Measurements from ENCODE around the gene ATAT1. TPM values are rescaled to one million over a fixed set of nuclear protein-coding genes. Genes with fewer than 3 reads are reported as not detected.

The ATAT1 gene
- total and polyA plus RNA-seq, 9 of the 15 experiments (the other 6 are each of a cell fraction or from before 2014, with no cell fraction given) = 0.65 to 5.8 (median 1.6) TPM

DNA sequence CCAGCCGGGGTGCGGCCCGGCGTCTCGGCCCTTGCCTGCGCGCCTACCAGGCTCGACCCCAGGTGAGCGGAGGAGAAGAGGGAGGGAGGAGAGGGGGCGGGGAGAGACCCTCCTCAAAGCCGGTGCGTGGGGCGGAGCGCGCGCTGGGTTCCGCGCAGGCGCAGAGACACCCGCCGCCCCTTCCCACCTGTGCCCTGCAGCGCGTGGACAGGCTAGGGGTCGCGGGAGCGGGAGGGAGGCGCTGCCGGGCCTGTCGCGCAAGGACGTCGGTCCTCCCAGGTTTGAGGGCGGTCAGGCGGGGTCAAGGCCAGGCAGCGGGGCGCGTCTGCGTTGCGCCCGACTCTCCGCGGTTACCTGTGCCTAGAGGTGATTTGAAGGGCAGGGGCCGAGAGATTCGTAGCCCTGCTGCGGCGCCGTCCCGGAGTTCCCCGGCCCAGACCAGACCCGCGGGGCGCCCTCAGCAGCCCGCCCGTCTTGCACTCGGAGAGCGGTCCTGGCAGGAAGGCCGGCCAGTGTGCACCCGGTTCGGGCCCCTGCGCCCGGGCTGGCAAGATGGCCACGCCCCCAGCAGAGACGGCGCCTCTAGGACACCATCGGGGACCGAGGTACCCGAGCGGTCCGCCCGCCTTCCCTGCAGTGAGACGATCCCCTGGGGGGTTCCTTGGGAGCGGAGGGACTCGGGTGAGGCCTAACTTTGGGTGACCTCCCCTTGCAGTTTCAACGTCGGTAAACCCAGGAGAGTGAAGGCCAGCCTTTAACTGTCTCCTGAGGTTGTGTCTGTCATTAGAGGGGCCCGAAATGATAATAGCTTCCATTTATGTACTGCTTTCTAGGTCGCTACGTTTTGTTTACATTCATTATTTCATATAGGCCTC lies 20.8 kb downstream of the ATAT1 start (continued):
- TF ChIP-seq, protein P1, sequence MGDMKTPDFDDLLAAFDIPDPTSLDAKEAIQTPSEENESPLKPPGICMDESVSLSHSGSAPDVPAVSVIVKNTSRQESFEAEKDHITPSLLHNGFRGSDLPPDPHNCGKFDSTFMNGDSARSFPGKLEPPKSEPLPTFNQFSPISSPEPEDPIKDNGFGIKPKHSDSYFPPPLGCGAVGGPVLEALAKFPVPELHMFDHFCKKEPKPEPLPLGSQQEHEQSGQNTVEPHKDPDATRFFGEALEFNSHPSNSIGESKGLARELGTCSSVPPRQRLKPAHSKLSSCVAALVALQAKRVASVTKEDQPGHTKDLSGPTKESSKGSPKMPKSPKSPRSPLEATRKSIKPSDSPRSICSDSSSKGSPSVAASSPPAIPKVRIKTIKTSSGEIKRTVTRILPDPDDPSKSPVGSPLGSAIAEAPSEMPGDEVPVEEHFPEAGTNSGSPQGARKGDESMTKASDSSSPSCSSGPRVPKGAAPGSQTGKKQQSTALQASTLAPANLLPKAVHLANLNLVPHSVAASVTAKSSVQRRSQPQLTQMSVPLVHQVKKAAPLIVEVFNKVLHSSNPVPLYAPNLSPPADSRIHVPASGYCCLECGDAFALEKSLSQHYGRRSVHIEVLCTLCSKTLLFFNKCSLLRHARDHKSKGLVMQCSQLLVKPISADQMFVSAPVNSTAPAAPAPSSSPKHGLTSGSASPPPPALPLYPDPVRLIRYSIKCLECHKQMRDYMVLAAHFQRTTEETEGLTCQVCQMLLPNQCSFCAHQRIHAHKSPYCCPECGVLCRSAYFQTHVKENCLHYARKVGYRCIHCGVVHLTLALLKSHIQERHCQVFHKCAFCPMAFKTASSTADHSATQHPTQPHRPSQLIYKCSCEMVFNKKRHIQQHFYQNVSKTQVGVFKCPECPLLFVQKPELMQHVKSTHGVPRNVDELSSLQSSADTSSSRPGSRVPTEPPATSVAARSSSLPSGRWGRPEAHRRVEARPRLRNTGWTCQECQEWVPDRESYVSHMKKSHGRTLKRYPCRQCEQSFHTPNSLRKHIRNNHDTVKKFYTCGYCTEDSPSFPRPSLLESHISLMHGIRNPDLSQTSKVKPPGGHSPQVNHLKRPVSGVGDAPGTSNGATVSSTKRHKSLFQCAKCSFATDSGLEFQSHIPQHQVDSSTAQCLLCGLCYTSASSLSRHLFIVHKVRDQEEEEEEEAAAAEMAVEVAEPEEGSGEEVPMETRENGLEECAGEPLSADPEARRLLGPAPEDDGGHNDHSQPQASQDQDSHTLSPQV (IDR thresholded peaks at IDR 0.05) = no peak
- TF ChIP-seq HDAC8 (tag; IDR thresholded peaks at IDR 0.05) = no peak
- no peak for TF ChIP-seq NFYB (IDR thresholded peaks at IDR 0.05; ENCODE audit: extremely low read depth, insufficient read length)
- no peak for TF ChIP-seq ZNF444 (CRISPR knock-in tag; IDR thresholded peaks at IDR 0.05)
- TF ChIP-seq, protein P2, sequence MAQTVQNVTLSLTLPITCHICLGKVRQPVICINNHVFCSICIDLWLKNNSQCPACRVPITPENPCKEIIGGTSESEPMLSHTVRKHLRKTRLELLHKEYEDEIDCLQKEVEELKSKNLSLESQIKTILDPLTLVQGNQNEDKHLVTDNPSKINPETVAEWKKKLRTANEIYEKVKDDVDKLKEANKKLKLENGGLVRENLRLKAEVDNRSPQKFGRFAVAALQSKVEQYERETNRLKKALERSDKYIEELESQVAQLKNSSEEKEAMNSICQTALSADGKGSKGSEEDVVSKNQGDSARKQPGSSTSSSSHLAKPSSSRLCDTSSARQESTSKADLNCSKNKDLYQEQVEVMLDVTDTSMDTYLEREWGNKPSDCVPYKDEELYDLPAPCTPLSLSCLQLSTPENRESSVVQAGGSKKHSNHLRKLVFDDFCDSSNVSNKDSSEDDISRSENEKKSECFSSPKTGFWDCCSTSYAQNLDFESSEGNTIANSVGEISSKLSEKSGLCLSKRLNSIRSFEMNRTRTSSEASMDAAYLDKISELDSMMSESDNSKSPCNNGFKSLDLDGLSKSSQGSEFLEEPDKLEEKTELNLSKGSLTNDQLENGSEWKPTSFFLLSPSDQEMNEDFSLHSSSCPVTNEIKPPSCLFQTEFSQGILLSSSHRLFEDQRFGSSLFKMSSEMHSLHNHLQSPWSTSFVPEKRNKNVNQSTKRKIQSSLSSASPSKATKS (CRISPR knock-in tag; IDR thresholded peaks at IDR 0.05) = no peak
- no peak for TF ChIP-seq SMARCC2 (IDR thresholded peaks at IDR 0.05; ENCODE audit: low read depth)
- peak; percentile 86 for TF ChIP-seq SP1 (CRISPR knock-in tag; IDR thresholded peaks at IDR 0.05)
- no peak for TF ChIP-seq PTRF (tag; IDR thresholded peaks at IDR 0.05)
- TF ChIP-seq CBX1 (IDR thresholded peaks at IDR 0.05; ENCODE audit: low read depth) = peak; percentile 55
- TF ChIP-seq, protein P3, sequence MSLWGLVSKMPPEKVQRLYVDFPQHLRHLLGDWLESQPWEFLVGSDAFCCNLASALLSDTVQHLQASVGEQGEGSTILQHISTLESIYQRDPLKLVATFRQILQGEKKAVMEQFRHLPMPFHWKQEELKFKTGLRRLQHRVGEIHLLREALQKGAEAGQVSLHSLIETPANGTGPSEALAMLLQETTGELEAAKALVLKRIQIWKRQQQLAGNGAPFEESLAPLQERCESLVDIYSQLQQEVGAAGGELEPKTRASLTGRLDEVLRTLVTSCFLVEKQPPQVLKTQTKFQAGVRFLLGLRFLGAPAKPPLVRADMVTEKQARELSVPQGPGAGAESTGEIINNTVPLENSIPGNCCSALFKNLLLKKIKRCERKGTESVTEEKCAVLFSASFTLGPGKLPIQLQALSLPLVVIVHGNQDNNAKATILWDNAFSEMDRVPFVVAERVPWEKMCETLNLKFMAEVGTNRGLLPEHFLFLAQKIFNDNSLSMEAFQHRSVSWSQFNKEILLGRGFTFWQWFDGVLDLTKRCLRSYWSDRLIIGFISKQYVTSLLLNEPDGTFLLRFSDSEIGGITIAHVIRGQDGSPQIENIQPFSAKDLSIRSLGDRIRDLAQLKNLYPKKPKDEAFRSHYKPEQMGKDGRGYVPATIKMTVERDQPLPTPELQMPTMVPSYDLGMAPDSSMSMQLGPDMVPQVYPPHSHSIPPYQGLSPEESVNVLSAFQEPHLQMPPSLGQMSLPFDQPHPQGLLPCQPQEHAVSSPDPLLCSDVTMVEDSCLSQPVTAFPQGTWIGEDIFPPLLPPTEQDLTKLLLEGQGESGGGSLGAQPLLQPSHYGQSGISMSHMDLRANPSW (CRISPR knock-in tag; IDR thresholded peaks at IDR 0.05) = peak; percentile 42; the same call in 1 of the 2 replicates
- peak; percentile 57 for TF ChIP-seq RBM22 (IDR thresholded peaks at IDR 0.05; ENCODE audit: low read depth, low read length, poor library complexity, severe bottlenecking)
- TF ChIP-seq TAL1 (IDR thresholded peaks at IDR 0.05) = no peak
- TF ChIP-seq COPS2 (conservative IDR thresholded peaks at IDR 0.05) = no peak
- no peak for TF ChIP-seq NEUROD1 (IDR thresholded peaks at IDR 0.05; ENCODE audit: borderline replicate concordance, low read depth, low read length, partially characterized antibody)
- TF ChIP-seq, protein P4, sequence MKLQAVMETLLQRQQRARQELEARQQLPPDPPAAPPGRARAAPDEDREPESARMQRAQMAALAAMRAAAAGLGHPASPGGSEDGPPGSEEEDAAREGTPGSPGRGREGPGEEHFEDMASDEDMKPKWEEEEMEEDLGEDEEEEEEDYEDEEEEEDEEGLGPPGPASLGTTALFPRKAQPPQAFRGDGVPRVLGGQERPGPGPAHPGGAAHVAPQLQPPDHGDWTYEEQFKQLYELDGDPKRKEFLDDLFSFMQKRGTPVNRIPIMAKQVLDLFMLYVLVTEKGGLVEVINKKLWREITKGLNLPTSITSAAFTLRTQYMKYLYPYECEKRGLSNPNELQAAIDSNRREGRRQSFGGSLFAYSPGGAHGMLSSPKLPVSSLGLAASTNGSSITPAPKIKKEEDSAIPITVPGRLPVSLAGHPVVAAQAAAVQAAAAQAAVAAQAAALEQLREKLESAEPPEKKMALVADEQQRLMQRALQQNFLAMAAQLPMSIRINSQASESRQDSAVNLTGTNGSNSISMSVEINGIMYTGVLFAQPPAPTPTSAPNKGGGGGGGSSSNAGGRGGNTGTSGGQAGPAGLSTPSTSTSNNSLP (IDR thresholded peaks at IDR 0.05; ENCODE audit: borderline replicate concordance, low read depth, low read length) = no peak
- TF ChIP-seq ZNF316 (IDR thresholded peaks at IDR 0.05) = no peak
- no peak for TF ChIP-seq SMARCA5 (IDR thresholded peaks at IDR 0.05)

Measured in K562 (cell line).